GM19452 (cell line): ENCODE data around the gene CAP2.
"Not testable (repeated sequence)": the region's sequence is repeated elsewhere in the genome, so short reads cannot be mapped to it uniquely, and the experiment has no call there.

Experiments used
- ATAC-seq: cut with Tn5 transposase; IDR thresholded peaks from one replicate; pipeline ENCODE4 v1.9.1; 2021; ENCODE audit not compliant: unreplicated experiment

CAP2 gene

DNA sequence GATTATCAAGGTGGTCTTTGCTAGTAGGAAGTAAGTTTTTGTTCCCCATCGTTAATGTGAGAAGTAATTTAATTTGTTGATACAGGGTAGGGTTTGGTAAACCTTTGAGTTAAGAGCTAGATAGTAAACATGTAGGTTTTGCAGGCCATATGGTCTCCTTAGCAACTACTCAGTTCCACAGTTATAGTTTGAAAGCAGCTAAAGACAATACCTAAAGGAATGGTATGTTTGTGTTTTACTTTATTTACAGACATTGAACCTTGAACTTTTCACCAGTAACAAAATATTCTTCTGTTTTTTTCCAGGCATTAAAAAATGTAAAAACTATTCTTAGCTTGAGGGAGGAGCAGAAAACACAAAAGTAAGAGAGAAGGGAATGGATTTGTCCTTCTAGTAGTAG is 1.7 kb downstream of the CAP2 start:
- ATAC-seq = no peak

DNA sequence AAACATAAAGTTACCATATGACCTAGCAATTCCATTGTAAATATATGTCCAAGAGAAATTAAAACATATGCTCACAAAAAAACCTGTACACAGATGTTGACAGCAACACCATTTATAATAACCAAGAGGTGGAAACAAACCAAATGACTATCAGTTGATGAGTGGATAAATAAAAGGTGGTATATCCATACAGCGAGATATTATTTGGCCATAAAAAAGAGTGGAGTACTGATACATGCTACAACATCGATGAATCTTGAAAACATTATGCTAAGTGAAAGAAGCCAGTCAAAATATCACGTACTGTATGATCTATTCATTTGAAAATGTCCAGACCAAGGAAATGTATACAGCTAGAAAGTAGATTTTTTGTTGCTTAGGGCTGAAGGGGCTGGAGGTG is 2.9 kb downstream of the CAP2 start:
- ATAC-seq = no peak

DNA sequence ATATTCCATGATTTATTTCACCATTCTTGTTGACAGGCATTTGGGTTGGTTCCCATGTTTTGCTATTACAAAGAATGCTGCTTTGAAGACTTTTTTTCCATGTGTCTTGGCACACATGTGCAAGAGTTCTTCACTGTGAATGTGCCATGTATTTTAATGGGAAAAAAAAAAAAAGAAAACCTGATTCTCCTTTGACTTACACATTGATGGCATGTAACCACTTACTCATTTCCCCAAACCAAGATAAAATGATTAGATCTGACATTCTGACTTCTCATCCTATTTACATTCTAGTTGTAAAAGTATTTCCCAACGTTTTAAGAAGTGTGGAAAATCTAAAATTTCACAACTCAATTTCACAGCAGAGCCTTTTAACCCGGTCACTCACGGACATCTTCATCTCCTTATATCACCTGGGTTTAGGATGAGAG is 4.4 kb downstream of the CAP2 start:
- no peak for ATAC-seq

DNA sequence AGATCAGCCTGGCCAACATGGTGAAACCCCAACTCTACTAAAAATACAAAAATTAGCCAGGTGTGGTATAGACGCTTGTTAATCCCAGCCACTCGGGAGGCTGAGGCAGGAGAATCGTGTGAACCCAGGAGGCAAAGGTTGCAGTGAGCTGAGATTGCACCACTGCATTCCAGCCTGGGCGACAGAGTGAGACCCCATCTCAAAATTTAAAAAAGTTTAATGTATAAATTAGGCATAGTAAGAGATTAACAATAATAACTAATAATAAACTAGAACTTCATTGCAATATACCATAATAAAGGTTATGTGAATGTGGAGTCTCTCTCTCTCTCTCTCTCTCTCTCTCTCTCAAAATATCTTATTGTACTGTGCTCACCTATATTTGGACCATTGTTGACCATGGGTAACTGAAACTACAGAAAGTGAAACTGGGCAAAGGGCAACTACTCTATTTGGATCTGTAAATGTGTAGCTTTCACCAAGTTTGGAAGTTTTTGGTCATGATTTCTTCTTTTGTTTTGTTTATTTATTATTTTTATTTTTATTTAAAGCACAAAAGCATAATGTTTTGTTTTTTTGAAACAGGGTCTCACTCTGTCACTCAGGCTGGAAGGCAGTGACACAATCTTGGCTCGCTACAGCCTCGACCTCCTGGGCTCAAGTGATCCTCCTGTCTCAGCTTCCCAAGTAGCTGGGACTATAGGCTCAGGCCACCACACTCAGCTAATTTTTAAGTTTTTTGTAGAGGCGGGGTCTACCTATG is 12.0 kb downstream of the CAP2 start:
- not testable (repeated sequence) for ATAC-seq

DNA sequence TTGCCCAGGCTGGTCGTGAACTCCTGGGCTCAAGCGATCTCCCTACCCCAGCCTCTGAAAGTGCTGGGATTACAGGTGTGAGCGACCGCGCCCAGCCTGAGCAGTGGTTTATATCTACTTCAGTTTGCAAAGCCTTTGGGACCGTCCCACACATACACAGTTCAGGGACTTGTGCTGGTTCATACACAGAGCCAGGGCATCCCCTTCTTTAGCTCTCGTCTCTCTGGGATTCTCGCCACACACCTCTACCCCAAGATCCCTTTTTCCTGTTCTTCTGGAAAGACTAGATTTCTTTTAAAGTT is 12.5 kb downstream of the CAP2 start:
- ATAC-seq = no peak

DNA sequence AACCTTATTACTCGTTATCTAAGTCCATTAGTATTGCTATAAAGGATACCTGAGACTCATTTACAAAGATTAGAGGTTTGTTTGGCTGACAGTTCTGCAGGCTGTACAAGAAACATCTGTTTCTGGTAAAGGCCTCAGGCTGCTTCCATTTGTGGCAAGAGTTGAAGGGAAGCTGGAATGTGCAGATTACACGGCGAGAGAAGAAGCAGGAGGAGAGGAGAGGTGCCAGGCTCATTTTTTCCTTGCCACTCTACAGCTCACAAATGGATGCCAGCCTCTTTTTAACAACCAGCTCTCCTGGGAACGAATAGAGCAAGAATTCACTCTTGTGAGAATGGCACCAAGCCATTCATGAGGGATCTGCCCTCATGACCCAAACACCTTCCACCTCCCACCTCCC is 14.7 kb downstream of the CAP2 start:
- ATAC-seq = no peak

DNA sequence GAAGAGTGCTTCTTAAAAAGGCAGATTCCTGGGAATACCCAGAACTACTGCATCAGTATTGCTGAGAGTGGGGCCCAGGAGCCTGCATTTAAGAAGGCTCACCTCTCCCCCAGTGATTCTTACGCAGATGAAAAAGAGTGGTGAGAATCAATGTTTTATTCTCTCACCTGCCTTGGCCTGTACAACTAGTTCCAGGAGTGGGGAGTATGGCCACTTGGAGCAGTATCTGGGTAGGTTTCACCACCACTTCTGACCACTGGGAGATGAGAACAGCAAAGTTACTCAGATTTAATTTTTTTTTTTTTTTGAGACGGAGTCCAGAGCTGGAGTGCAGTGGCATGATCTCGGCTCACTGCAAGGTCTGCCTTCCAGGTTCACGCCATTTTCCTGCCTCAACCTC is 16.9 kb downstream of the CAP2 start:
- ATAC-seq = no peak

DNA sequence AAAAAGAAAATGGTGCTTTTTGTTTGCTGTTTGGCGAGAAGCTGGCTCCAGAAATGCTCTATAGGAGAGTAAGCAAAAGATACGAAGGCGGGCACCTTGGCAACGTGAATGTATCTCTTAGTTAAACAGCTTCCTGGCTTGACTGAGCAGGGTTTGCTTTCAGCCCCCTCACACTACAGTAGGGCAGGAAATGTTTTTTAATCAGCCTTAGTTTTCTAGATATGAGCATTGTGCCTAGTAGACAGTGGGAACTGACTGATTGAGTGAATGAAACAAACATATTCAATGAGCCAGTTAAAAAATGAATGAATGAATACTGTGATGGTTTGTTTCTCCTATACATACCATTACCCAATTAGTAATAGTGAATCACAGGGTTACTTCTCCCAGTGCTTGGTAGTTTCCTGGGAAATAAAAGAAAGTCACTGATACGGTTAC is 19.9 kb downstream of the CAP2 start:
- no peak for ATAC-seq

DNA sequence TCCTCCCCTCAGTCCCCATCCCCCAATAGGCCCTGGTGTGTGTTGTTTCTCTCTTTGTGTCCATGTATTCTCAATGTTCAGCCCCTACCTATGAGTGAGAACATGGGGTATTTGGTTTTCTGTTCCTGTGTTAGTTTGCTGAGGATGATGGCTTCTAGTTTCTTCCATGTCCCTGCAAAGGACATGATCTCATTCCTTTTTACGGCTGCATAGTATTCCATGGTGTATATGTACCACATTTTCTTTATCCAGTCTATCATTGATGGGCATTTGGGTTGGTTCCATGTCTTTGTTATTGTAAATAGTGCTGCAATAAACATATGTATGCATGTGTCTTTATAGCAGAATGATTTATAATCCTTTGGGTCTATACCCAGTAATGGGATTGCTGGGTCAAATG is 21.0 kb downstream of the CAP2 start:
- not testable (repeated sequence) for ATAC-seq

DNA sequence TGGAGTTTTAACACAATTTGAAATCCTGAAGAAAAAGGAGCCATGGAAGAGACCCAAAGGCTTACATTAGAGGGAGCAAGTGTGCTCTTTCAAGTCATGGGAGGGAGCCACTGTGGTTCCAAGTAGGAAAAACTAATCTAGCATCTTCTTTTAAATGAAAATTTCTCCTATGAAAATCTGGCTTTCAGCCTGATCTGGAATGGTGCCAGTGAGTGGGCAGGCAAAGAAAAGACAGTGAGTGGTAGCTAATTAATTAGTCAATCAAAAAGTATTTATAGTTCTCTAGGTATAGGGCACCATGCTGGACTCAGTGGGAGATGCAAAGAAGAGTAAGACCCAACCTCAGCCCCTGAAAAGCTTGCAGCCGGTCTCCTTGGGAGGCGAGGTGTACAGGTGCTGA is 21.9 kb downstream of the CAP2 start:
- no peak for ATAC-seq

DNA sequence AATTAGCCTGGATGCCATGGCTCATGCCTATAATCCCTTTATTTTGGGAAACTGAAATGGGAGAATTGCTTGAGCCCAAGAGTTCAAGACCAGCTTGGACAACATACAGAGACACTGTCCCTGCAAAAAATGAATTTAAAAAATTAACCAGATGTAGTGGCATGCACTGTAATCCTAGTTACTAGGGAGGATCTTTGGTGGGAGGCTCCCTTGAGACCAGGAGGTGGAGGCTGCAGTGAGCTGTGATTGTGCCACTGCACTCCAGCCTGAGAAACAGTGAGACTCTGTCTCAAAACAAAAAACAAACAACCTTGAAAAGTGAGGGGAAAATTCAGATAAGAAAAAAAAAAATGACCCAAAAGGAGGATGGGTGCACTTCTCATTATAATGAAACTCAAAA is 23.4 kb downstream of the CAP2 start:
- ATAC-seq = no peak

DNA sequence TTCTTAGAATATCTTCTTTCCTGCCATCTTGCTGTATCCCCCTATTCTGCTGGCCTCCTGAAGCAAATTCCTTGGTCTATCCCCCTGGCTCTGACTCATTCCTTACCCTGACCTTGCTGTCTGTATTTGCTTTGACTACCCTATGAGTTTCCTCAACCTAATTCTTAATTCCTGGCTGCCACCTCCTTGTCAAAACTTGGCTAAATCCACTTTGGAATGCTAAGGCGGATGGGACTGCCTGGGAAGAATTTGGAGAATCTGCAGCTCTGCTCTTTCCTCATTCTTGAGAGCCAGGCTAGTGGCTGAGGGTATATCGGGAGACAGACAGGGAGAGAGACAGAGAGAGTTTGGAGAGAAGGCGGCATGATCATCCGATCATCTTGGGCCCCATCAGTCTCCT is 24.4 kb downstream of the CAP2 start:
- ATAC-seq = no peak

DNA sequence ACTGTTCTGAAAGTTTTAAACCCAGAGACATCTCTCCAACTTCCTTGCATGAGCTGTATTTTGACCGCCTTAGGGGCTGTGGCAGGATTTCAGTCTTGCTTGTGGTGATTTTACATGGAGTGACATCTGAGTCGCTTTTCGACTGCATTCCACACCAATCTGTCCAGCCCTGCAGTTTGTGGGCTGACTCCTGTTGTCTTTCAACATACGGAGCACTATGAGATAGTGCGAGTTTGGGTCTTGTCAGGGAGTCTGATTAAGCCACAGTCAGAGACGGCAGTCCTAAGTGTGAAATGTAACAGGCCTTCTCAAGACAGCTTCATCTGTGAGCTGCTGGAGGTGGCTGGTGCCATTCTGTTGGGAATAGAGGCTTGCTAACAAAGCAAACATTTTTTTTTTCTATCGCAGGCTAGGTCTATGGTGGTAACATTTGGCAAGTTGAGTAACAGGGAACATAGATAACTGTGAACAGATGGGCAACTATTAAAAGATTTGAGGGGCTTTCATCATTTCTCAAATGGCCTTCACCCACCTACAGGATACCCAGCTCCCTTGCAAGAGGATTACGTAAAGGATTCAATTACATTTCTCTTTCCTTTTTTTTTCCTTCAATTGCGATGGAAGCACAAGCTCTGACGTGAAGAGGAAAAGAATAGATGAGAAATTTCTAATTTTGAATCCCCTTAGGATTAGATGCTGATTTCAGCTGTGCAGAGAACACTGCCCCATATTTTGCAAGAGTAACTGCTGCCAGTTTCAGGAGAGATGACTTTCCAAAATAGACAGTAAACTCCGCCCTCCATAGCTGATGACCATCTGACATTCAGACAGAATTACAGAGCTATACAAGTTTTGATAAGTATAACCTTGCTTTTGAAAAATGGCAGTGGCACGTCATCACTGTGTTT is 25.1 kb downstream of the CAP2 start:
- no peak for ATAC-seq

DNA sequence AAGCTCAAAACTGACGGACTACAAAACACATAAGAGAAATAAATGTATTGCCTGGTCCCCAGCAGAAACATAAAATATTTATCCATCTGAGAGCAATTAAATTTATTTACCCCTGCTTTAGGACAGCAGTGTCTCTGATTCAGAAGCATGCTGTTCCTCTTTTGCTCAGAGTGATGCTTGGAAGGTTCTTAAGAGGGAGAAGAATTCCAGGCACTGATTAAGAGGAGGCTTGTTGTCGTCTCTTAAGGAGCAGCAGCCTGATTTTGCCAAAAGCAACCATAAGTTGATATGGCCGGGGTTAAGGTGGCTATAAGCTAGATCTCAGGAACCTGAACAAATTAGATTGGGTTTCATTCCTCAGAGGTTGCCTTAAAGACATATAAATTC is 25.8 kb downstream of the CAP2 start:
- ATAC-seq = no peak

DNA sequence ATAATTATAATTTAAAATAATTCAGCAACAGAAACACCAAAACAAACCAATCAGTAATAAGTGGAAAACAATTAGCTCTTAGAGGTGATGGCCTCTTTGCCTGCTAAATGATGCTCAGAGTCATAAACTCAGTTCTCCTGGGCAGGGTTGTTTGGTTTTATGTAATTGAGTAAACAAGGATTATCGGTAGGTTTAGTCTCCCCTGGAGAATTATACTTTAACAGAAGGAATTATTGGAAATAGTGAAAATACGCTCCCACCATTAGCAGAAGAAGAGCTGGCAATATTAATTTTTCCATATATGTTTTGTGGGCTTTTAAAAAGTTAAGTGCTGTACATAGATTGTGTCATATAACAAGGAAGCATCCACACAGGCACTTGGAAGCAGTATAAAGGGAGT is 27.0 kb downstream of the CAP2 start:
- ATAC-seq = no peak

DNA sequence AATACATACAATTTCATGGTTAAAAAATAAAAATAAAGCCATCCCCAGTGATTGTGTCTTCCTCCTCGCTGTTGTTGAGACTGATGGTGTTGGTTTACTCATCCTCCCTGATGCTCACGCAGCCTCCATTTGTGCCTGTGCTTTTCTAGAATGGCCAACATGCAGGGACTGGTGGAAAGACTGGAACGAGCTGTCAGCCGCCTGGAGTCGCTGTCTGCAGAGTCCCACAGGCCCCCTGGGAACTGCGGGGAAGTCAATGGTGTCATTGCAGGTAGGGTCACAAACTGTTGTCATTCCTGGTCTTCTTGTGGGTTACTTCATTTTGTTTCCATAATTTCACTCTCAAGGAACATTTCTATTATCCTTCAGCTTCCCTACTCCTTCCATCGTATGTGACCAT is 28.0 kb downstream of the CAP2 start:
- no peak for ATAC-seq

DNA sequence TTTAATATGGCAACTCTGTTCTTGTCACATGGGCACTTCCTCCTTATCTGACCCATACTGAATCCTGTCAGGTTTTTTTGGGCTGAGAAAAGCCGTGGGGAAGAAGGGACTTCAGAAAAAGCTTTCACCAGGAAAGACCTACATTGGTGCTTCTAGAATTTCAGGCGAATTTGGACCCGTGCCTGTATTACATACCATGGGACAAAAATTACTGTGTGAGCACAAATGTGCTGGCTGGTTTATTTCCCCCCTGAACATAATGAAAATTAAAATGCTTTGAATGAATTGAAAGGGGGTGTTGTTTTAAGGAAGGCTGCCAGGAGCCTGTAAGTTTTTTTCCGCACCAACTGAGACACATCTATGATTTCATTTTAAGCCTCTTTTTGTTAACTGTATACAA is 29.6 kb downstream of the CAP2 start:
- ATAC-seq = no peak

DNA sequence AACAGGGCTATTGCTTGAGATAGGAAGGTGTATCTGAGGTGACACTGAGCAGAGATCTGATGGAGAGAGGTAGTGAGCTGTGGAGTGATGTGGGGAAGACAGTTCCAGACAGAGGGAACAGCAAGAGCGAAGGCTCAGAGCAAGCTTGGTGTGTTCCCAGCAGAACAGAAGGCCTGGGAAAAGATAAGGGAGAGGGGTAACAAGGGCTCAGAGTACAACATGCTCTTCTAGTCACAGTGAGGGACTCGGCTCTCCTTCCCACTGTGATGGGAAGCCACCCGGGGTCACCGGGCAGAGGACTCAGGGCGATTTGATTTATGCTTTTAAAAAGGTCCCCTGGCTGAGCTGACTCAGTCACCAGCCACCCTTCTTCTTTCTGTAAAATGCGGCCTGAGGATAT is 33.7 kb downstream of the CAP2 start:
- no peak for ATAC-seq

DNA sequence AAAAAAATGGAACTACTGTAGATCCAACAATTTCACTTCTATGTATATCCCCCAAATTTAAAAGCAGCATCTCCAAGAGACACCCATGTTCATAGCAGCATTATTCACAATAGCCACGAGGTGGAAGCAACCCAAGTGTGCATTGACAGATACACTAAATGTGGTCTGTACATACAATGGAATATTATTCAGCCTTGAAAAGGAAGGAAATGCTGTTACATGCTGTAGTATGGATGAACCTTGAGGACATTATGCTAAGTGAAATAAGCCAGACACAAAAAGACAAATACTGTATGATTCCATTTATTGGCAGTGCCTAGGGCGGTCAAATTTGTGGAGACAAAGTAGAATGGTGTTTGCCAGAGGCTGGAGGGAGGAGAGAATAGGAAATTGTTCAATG is 34.2 kb downstream of the CAP2 start:
- ATAC-seq = no peak

DNA sequence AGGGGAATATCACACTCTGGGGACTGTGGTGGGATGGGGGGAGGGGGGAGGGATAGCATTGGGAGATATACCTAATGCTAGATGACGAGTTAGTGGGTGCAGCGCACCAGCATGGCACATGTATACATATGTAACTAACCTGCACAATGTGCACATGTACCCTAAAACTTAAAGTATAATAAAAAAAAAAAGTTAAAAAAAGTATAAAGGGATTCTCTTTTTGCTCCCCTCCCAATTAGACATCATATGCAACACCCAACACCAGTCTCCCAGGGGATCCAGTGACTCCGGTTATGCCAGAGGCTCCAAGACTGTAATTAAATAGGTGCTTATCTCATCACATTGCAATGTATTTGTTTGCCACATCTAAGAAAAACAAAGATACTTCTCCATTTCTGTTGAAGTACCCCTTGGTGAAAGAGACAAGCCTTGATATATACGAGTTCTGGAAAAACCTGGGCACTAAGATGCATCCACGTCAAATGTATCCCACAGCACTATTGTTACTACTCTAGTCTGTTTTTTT is 35.3 kb downstream of the CAP2 start:
- ATAC-seq = not testable (repeated sequence)

DNA sequence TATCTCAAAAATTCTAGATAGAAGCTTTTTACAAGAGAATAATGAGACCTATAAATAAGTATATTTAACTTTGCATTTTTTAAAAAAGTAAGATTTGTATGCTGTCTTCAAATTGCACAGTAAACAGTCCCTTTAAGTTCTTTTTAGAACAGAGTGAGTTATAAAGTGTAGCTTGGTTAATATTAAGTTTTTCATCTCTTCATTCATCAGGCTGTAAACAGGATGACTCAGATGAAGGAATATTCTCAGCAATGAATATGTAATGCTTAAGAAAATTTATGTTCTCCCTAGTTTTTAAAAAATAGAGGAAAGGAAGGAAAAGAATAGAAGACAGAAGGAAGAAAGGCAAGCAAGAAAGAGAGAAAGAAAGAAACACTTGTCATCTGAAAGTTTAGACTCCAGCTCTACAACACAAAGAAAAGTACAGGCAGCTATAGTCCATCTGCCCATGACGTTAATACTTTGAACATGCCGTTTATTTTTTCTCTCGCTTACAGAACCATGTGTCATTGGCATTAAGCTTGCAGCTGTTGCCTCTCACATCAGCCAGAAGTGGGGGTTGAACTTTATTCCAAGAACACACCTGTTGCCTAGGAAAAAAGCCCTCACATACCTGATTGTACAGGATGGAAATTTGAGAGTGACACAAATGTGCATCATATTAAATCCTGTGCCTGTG is 36.1 kb downstream of the CAP2 start:
- ATAC-seq = no peak

DNA sequence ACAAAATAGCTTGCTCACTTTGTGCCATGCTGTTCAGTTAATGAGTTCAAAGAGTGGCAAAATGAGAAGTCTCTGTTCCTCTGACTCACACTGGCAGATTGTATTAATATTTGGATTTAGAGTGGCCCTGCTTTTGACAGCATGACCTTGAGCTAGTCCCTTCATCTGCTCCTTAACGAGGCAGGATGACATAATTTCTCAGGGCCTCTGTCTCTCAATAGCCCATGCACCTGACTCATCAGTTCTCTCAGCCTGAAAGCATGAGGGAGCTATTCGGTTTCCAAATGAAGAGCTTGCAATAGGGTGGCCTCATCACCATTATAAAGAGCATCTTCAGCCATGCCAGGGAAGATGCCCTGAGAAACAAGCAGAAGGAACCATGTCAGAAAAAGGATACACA is 38.2 kb downstream of the CAP2 start:
- no peak for ATAC-seq
